HL-60 (cell line): ENCODE results near the gene GAK.

Source experiments
- CTCF ChIP-seq: IDR thresholded peaks from one replicate; pipeline ENCODE4 v1.5.1; 2011; ENCODE audit warnings: low read length, control low read depth, inconsistent platforms; ENCODE audit not compliant: insufficient read depth
- POLR2AphosphoS5 ChIP-seq: IDR thresholded peaks from 2 replicates; pipeline ENCODE4 v1.6.1; 2012; ENCODE audit warnings: low read depth
- TF ChIP-seq, protein P1 (sequence below): IDR thresholded peaks from 2 replicates; pipeline ENCODE4 v1.6.1; 2012; ENCODE audit warnings: low read depth; ENCODE audit not compliant: insufficient replicate concordance

DNA sequence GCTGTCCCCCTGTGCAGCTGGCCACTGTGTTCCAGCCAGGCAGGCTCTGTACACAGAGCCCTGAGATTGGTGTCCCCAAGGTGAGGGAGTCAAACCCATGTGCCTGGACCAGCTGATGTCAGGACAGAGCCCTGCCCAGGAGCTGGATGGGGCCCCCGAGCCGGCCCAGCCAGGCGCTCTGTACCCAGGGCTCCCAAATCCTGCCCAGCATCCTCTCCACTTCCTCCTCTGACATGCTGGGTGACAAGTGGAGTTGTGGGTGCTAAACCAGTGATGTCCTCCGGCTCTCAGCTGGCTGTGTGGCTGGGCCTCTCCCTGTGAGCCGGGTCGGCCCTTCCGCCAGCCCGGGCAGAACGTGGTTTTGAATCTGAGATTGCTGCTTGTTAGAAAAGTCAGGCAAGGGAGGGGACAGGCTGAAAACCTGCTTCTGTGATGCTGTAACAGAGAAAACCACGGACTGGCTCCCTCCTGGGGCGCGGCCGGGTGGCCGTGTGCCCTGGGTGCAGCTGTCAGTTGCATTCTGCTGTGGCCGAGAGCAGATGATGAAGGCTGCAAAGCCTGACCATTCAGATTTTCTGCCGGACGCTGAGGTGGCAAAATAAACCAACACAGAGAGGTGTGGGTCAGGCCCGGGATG is 98.3 kb downstream of the GAK start:
- no peak for TF ChIP-seq POLR2AphosphoS5
- TF ChIP-seq CTCF: no peak
- TF ChIP-seq, protein P1, sequence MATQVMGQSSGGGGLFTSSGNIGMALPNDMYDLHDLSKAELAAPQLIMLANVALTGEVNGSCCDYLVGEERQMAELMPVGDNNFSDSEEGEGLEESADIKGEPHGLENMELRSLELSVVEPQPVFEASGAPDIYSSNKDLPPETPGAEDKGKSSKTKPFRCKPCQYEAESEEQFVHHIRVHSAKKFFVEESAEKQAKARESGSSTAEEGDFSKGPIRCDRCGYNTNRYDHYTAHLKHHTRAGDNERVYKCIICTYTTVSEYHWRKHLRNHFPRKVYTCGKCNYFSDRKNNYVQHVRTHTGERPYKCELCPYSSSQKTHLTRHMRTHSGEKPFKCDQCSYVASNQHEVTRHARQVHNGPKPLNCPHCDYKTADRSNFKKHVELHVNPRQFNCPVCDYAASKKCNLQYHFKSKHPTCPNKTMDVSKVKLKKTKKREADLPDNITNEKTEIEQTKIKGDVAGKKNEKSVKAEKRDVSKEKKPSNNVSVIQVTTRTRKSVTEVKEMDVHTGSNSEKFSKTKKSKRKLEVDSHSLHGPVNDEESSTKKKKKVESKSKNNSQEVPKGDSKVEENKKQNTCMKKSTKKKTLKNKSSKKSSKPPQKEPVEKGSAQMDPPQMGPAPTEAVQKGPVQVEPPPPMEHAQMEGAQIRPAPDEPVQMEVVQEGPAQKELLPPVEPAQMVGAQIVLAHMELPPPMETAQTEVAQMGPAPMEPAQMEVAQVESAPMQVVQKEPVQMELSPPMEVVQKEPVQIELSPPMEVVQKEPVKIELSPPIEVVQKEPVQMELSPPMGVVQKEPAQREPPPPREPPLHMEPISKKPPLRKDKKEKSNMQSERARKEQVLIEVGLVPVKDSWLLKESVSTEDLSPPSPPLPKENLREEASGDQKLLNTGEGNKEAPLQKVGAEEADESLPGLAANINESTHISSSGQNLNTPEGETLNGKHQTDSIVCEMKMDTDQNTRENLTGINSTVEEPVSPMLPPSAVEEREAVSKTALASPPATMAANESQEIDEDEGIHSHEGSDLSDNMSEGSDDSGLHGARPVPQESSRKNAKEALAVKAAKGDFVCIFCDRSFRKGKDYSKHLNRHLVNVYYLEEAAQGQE: no peak
